Ammon's horn (tissue), 1 donor: ENCODE results near the gene DIO3.

ENCODE experiments used
- DNase-seq: peaks from one replicate; pipeline ENCODE4 v3.0.0-alpha.2; 2016; ENCODE audit warnings: low spot score

Gene DIO3

DNA sequence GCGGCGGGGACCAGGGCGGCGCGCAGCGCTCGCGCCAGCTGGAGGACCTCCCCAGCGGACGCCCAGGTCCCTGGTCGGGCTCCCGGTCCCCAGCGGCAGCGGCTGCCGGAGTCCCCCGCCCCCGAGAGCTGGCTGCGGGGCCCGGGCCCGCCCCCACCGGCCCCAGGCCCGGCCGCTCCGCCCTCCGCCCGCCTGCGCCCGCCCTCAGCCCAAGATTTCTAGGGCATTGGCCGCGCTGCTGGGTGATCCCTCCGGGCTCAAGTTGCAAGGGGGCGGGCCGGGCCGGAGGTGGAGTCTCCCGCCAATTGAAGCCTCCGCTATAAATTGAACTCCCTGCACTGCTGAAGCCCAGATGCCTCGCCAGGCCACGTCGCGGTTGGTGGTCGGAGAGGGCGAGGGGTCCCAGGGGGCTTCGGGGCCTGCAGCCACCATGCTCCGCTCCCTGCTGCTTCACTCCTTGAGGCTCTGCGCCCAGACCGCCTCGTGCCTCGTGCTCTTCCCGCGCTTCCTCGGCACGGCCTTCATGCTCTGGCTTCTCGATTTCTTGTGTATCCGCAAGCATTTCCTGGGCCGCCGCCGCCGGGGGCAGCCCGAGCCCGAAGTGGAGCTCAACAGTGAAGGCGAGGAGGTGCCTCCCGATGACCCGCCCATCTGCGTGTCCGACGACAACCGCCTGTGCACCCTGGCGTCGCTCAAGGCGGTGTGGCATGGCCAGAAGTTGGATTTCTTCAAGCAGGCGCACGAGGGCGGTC is at the start of gene DIO3:
Gene DIO3 (plus strand): TSS at position 351 of the 752 bp plus-strand sequence.
- no peak for DNase-seq

DNA sequence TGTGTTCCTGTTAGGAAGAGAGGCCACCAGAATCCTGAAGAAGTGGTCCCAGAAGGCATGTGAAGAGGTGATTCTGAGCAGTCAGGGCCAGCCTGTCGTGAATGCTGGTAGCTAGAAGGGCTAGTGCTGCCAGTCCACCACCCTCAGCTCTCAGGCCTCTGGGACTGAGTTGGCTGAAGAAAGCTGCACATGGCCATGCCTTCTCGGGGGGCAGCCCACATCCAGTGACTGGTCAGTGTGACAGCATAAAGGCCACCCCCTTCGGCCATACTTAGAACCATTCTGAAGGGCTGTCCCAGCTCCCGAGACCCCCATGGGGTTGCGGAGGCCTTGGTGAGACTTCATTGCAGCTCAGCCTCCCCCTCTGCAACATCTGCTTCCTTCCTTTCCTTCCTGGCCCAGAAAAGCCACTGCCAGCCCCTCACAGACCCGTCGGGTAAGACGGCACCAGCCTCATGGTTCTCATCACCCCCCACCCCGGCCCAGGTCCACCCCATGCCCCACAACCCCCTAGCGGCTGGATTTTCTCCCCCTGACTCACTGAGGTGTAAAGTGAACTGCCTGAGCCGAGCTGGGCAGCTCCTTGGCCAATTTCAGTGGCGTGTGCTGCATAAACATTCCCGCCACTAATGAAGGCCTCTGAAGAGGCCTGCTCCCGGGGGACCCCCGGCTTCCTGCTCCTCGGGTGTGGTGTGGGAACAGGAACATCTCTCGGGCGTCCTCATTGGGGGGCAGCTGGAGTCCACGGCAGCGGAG is 49.5 kb upstream of the DIO3 start:
- DNase-seq = no peak

DNA sequence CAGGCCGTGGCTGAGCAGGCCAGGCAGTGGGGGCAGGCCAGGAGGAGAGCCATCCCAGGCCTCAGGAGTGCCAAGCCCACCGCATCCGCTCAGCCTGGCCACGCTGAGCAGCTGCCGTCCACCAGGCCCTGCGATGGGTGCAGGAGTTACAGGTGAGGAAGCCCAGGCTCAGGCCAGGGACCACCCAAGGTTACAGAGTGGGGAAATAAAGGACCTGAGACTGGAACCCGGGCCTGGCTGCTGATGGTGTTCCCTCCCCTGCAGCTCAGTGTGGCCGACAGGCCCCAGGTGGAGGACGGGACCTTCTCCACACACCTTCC is 49.0 kb upstream of the DIO3 start:
- no peak for DNase-seq

DNA sequence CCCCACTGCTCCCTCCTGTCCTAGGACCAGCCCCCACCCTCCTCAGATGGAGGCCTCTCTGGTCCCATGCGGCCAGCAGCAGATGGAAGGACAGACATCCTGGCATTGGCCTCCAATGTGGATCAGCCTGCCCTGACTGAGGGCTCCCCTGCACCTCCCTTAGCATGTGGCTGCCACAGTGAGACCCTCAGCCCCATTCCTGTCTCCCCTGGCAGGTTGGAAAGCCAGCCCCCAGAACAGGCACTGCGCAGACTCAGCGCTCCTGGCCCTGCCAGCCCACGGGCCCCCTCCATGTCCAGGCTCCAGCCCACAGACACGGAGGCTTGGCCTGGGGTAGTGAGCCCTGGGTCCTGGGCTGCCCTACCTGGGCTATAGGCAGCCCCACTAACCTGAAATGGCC is 47.2 kb upstream of the DIO3 start:
- no peak for DNase-seq

DNA sequence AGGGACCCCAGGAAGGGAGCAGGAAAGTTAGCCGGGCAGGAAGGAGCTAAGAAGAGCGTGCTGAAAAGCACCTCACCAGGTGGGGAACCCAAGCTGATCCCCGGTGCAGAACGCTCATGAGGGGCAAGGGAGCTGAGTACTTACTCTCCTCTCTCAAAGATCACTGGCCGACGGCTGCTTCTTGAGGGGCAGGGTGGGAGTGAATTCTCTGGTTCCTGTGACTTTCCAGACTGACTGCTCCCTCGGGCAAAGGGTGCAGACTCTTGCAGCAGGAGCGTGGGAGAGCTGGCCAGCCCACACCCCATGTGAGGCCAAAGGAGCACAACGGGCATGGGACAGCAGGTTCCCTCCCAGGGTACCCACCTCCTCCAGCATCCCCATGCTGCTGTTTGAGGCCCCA is 44.9 kb upstream of the DIO3 start:
- DNase-seq = no peak

DNA sequence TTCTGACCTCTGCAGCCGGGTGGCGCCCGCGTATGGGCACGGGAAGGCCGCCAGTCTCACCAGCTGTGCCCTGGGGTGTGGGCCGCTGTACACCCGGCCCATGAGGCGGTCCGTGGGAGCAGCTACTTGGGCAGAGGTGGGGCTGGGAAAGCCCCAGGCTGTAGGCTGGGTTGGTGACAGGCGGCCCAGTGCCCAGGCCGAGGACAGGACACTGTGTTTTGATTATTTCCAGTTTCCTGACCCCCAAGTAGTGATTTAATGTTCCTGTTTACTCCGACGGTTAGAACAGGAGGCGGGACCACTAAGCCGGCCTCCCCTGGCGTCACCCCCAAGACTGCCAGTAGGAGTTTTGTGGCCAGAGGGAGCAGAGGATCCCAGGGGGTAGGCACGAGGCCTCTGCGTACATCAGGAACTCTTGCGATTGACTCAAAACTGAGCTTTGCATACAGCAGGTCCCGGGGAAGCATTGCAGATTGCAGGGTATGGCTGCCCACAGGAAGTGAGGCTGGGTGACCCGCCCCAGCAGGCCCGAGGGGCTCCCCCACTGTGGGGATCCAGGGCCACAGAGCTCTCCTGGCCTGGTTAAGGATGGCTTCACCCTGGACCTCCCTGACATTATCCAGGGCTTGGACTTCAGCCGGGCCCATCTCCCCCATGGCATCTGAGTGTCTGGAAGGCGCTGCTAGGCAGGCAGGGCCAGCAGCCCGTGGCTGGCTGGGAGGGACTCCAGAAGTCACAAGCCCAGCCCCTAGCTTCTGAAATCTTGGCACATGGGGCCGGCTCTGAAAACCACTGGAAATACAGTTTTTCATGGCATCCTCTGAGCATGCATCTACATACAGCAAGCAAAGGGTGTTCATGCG is 42.5 kb upstream of the DIO3 start:
- no peak for DNase-seq

DNA sequence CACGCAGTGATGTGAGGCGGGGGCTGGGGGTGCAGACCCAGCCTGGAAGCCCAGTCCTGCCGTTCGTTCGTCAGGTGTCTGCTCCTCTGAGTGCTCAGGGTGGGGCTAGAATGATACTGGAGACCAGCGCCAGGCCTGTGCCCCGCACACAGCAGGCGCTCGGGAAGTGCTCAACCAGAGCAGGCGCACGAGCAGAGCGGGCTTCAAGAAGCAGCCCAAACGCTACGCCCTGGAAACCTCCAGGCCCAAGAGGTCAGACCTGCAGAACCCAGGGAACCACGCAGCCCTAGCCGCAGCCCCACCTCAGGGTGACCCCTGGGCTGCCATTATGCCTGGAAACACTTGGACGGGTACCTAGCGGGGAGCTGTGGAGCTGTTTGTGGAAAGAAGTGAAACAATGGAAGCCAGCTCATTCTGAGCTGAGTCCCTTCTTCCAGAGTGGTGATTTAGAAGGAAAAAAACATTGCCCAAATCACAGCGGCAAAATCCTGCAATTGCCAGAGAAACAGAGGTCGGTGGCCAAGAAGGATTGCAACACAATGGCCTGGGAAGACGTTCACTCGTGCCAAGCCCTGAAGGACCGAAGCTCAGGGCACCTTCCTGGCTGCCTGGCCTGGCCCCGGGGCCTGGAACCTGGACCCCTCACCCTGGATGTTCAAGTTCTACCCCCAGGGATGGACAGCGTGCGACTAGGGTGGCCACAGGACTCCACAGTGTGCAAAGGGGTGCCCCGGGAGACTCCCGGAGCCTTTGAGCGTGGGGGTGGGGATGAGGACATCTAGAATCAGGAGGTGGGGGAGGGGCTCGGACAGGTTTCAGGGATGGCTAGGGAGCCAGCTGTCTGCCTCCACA is 40.4 kb upstream of the DIO3 start:
- DNase-seq = peak; percentile 52

DNA sequence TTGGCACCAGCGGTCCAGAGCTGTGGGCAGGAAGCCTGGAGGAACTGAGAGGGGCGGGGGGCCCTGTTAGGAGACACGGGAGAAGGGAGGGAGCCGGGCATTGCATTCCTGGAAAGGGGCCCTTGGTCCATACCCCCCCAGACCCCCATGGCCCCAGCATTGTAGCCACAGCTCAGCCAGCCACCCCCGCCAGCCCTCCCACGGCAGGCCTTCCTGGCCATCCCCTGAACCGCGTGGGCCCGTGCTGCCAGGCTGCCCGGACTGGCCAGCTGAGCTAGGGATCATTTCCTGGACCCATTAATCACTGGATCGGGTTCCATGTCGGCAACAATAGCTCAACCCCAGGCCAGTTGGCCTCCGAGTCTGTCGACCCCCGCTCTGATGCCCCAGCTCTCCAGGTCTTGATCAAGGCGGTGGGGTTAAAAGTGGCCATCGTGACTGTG is 39.8 kb upstream of the DIO3 start:
- no peak for DNase-seq

DNA sequence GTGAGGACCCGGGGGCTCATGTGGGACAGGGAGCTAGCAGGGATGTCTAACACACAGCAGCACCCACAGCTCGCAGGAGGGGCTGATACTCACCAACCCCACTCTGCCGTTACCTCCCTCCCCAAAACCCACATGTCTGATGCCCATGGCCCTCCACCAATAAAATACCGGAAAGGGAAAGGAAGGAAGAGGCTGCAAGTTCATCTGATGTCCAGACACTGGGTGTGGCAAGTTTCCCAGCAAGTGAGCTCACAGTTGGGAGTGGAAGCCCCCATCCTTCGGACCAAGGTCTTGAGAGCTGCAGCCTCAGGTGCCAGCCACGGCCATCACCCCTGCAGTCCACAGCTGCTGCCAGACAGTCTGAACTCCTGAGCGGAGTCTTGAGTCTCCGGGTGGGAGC is 39.3 kb upstream of the DIO3 start:
- DNase-seq = no peak

DNA sequence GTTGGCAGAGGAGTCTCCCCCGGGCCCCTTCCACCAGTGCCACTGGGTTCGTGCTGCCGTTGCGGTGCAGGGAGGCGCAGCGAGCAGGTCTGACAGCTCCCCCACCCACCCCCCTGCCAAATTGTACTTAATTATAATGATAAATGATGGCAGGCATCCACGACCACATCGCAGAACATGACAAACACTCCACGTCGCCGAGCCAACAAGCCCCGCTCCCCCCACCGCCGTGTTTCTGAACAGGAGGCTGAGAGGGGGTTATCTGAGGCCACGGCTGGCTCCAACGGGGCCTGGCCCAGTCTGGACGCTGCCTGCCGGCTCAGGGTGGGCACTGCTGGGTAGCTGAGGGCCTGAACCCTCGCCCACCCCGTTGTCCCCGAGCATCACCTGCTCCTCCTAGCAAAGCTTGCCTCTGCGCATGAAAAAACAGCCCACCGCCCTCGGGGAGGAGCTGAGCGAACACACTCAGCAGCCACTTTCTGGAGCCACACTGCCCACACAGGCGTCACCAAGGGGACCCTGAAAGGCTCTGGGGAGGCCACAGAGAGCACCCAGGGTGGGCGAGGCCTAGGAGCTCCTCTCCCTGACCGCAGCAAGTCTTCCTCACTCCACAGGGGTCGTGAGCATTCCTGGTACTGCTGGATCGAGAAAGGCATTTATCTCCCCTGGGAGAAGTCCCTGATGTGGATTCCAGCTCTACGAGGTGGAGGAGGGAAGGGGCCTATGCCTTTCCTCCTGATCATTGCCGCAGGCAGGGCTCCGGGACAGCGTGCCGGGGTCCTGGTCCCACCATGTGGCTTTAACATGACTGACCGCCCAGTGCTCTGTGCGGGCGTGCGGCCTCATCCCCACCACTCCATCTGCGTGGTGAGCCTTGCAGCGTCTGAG is 35.4 kb upstream of the DIO3 start:
- no peak for DNase-seq

DNA sequence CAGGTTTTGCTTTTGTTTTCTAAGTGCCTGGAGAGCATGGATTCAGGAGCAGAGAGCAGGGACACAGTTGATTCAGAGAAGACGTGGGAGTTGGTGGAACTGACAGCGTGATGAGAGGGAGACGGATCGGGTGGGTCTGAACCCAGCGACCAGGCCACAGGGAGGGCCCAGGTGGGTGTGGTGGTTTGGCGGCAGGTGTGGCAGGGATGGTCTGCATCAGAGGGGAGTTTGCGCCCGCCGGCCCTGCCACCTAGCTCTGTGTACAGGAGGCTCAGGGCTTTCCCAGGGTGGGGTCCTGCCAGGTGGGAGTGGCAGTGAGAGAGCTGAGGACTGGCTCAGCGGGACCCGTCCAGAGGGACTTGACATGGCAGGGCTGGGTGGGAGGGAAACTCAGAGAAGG is 33.3 kb upstream of the DIO3 start:
- DNase-seq = no peak

DNA sequence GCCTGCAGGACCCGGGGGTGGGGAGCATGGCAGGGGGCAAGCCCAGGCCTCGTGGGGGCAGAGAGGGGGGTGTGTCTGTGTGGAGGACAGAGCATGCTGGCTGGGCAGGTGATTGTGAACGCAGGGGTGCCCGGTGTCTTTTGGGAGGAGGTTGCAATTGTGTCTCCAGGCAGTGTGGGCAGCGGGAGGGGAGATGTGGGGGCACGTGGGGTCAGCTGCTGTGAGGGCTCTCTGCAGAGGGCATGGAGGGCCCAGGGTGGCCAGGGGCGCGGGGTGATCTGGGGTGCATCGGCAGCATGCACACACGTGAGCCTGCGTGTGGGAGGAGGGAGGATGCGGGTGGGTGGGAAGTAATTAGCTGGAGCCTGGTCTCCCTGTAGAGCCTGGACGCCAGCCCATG is 32.2 kb upstream of the DIO3 start:
- DNase-seq = no peak

DNA sequence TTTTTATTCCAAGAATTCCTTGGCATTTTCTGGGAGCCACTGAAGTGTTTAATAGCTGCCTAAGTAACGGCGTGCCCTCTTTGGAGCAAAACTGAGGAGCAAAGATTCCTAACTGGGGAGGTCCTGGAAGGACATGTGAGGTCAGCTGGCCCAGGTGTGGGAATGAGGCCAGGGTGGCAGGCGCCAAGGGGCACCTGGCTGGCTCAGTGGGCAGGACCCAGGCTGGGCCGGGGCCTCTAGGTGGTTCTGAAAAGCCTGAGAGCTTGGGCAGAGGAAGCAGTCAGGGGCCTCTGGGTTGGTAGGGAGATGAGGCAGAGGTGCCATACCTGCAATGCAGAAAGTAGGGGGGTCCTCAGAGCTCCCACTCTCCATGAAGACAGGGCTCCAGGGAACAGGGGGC is 27.1 kb upstream of the DIO3 start:
- DNase-seq = no peak

DNA sequence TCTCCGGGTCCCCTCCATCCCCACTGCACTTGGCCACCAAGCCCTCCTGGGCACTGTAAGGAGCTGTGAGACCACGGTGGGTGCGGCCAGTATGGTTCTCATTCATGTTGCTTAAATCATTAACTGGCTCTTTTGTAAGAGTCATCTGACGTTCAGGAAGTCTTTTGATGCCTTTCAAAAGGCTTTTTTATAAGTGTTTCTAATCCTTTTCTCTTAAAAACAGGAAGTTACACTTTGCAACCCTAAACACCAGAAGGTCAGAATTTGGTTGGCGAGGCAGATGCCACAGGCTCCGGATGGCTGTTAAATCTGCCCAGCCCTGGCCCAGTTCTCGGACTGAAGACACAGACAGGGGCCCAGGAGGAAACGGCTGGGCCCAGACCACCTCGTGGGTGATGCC is 26.1 kb upstream of the DIO3 start:
- no peak for DNase-seq

DNA sequence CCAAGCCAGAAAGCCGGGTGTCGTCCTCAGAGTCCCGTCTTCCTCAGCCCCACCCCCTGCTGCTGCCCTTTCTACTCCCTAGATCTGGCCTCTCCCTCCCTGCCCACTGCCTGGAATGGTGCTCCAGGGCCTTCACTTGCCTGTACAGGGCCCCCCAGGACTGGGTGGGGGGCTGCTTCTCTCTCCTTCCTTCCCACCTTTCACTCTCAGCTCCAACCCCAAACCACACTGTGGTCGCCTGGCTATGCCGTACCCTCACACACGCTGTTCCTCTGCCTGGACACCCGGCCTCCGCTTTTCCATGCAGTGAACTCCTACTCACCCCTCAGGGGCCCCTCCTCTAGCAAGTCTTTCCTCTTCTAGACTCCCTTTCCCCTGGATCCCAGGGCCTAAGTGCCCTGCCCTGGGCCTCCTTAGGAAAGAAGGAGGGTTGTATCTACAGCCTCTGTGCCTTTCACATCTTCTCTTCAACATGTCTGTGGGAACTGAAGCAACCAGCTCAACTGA is 25.5 kb upstream of the DIO3 start:
- no peak for DNase-seq

DNA sequence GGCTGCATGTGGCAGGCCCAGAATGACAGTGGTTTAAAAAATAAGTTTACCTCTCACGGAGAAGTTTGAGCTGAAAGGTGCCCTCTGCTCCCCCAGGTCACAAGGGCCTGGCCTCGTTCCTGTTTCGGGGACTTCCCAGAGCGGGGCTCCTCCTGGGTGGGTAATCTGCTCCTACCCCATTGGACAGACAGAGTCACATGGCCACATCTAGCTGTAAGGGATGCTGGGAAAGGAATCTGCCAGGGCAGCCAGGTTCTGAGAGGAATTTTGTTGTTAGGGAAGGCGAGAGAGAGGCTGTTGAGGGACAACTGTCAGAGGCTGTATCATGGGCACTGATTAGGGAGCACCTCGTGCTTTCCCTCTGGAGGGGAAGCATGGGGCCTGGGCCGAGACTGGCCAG is 24.0 kb upstream of the DIO3 start:
- no peak for DNase-seq

DNA sequence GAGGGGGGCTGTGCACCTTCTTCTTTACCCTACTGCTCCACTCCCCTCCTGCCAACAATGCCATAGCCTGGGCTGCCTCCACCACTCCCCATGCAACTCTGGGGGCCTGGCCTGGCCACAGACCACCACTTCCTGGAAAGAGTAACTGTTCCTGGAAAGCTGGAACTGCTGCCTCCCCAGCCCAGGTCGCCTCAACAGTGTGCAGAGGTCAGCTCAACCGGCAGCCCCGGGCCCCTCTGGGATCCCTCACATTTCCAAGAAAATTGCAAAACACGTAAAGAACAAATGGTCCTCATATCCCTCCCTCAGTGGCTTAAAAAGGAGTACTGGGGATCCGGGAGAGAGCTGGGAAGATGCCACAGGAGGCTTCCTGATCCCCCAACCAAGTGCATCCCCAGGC is 22.4 kb upstream of the DIO3 start:
- DNase-seq = no peak

DNA sequence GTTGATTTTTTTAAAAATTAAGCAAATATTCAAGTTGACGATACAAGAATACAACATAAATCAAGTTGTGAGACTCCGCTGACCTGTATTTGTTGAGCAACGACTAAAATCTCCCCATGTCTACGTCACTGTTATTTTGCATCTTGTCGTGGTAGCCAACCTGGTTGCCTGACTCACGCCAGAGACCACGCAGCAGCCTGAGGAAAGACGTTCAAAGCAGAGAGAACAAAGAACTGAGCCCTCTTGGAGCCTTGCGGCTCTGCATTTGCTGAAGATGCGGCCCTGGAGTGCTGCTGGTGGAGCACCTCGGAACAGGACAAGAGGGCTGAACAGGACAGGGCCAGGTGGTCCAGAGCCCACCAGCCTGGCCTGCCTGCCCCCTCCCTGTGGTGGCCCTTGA is 21.4 kb upstream of the DIO3 start:
- no peak for DNase-seq

DNA sequence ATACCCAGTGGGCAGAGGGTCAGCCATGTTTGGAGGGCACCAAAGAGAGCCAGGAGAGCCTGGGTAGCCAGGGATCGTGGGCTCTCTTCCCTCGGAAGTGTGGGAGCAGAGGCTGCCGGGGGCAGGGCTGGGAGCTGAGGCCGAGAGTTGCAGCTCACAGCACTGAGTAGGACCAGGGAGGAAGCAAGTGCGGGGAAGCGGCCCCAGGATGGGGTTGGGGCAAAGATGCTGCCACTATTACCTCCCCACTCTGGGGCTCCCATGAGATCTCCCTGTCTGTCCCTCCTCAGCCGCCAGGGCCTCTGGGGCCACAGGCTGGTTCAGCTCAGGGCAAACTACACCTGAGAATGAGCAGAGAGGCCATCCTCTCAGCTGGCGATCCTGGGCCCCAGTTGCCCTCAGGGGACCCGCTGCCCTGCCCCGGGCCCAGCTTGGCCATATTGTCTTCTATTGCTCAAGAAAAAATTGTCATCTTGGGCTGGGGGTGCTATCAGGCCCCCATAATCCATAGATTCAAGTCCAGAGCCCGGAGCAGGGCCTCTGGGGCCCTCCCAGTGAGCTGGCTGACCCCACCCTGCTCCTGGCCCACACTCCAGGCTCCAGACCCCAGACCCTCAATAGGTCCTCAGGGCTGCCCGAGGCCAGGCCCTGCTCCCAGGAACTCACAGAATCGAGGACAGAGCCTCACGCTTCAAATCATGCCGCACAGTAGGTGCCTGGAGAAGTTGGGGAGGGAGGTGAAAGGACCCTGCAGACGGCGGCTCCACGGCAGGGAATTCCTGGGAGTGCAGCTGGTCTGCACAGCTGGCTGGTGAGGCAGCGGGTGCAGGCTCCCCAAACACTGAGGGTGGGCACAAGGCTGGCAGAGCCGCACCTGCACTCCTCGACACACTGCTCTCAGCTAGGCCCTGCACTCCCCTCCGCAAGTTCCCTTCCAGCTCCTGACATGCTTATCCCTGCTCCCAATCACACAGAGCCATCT is 20.5 kb upstream of the DIO3 start:
- DNase-seq = no peak
